Measurements from ENCODE around the gene APOL1. TPM values are rescaled to one million over a fixed set of nuclear protein-coding genes. Genes with fewer than 3 reads are reported as not detected.
"Not testable (repeated sequence)": the region's sequence is repeated elsewhere in the genome, so short reads cannot be mapped to it uniquely, and the experiment has no call there.

Gene APOL1
- total and polyA plus RNA-seq, 10 of the 15 experiments (the other 5 are each of a cell fraction or from before 2014, with no cell fraction given) = 9.0 to 42.0 (median 17.6) TPM

DNA sequence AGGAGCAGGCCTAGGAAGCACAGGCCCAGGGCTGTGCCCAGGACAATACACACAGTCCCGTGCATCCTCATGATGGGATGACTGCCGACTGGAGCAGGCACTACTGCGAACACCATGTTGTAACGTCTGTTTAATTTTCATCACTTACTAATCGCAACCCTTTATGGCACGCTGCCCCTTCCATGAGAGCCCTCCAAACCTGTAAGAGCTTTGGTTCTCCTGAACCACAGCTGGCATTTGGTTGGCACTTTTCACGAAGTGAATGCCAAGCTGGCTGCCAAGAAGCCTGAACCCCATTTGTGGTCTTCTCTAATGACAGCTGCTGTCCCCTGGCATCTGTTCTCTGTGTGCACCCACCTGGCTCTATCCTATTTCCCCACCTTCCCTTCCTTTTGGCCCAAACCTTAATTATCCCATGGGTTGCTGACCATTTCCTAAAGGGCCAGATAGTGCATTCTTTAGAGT lies 36.5 kb downstream of the APOL1 start:
- H3K9ac ChIP-seq (ENCODE audit: control insufficient read depth, insufficient read depth, low read length) = no peak overlapping the region
- H3K27ac ChIP-seq (ENCODE audit: control insufficient read depth, insufficient read depth) = no peak overlapping the region
- no peaks in the 10 kb centered on the region for H3K79me2 ChIP-seq (ENCODE audit: control insufficient read depth, insufficient read depth, low read length)
- H4K20me1 ChIP-seq (ENCODE audit: control insufficient read depth, insufficient read depth) = no peaks in the 10 kb centered on the region
- 98% methylated on average over 7 of the region's 7 CpGs for WGBS (ENCODE audit: insufficient coverage, insufficient replicate concordance, low lambda C conversion rate, missing lambda C conversion rate)
- DNase-seq (ENCODE audit: low read depth, low spot score) (no peak), ATAC-seq (no peak), FAIRE-seq (no peak)
- POLR2A ChIA-PET = interaction anchor here (0.7 kb wide), 1 partner anchor 83 kb away, joined by 5 read pairs; no protein-coding TSS in a partner anchor
- CTCF ChIA-PET = interaction anchor here (1.1 to 3.4 kb wide), 3 partner anchors 11 to 181 kb away, joined by 3 to 23 read pairs (median 7); no protein-coding TSS in a partner anchor
- no peak overlapping the region for H2AFZ ChIP-seq (ENCODE audit: control insufficient read depth, low read depth, low read length)
- no peaks in the 10 kb centered on the region for H3K4me1 ChIP-seq (ENCODE audit: control insufficient read depth, insufficient read depth, low read length)
- RAD21 ChIA-PET (ENCODE audit: unreplicated experiment) = no interaction called here
- intact Hi-C loops (cut with micrococcal nuclease; ENCODE audit: unreplicated experiment) (no loop called here), in situ Hi-C loops (cut with MboI) (no loop called here)
- no peak overlapping the region for H3K4me2 ChIP-seq (ENCODE audit: control insufficient read depth, insufficient read depth)
- TF ChIP-seq NR2C1 (IDR thresholded peaks at IDR 0.05) (no peak), SUZ12 (IDR thresholded peaks at IDR 0.05; ENCODE audit: unreplicated experiment) (no peak), POU2F2 (IDR thresholded peaks at IDR 0.05; ENCODE audit: borderline replicate concordance, low read depth, low read length) (no peak), ZSCAN29 (IDR thresholded peaks at IDR 0.05) (no peak), HDAC6 (IDR thresholded peaks at IDR 0.05; ENCODE audit: unreplicated experiment) (no peak), NBN (IDR thresholded peaks at IDR 0.05) (no peak), SMAD1 (IDR thresholded peaks at IDR 0.05; ENCODE audit: low read depth, partially characterized antibody) (no peak), SIX5 (IDR thresholded peaks at IDR 0.05; ENCODE audit: low read depth, low read length, severe bottlenecking) (no peak), MYB (IDR thresholded peaks at IDR 0.05; ENCODE audit: borderline replicate concordance, low read depth, low read length) (no peak)
- H3K4me3 ChIP-seq = no peak overlapping the region
- H3K27me3 ChIP-seq (replicated peaks in 1 of 2; ENCODE audit: control insufficient read depth in 2 of 2, insufficient read depth in 2 of 2, low read length in 1 of 2) = no peaks in the 10 kb centered on the region
- no TSS peak for BruUV-seq (replicated peaks)
- SMC1A ChIA-PET (ENCODE audit: uncharacterized antibody, unreplicated experiment) = interaction anchor here (0.8 to 1.2 kb wide), 2 partner anchors 11 to 160 kb away, joined by 3 read pairs; no protein-coding TSS in a partner anchor
- H3K36me3 ChIP-seq (ENCODE audit: control insufficient read depth in 2 of 2, insufficient read depth in 2 of 2, low read length in 1 of 2) = peaks cover 39 to 73% of the 10 kb centered on the region in 2 experiments
- no peaks in the 10 kb centered on the region for H3K9me3 ChIP-seq (replicated peaks; ENCODE audit: control insufficient read depth, insufficient read depth, low read length)

DNA sequence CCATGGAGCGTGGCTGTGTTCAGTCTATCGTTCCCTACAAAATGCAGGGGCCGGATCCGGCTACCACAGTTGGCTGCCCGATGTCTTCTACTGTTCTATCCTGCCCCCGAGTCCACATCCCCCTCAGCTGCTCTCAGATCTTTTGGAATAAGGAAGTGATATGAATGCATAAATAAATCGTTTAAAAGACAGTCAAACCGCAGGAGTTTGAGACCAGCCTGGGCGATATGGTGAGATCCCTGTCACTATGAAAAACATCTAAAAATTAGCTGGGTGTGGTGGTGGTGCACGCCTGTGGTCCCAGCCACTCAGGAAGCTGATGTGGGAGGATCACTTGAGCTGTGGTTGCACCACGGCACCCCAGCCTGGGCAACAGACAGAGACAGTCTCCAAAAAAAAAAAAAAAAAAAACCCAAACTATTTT lies 37.0 kb downstream of the APOL1 start:
- H2AFZ ChIP-seq (ENCODE audit: control insufficient read depth, low read depth, low read length); RAD21 ChIA-PET (ENCODE audit: unreplicated experiment); H3K27ac ChIP-seq (ENCODE audit: control insufficient read depth, insufficient read depth); H3K4me1 ChIP-seq (ENCODE audit: control insufficient read depth, insufficient read depth, low read length); H3K4me3 ChIP-seq; ATAC-seq; H3K9me3 ChIP-seq (replicated peaks; ENCODE audit: control insufficient read depth, insufficient read depth, low read length); POLR2A ChIA-PET; intact Hi-C loops (cut with micrococcal nuclease; ENCODE audit: unreplicated experiment); FAIRE-seq; H3K4me2 ChIP-seq (ENCODE audit: control insufficient read depth, insufficient read depth); H3K27me3 ChIP-seq (replicated peaks in 1 of 2; ENCODE audit: control insufficient read depth in 2 of 2, insufficient read depth in 2 of 2, low read length in 1 of 2); H3K79me2 ChIP-seq (ENCODE audit: control insufficient read depth, insufficient read depth, low read length); H4K20me1 ChIP-seq (ENCODE audit: control insufficient read depth, insufficient read depth); in situ Hi-C loops (cut with MboI); BruUV-seq (replicated peaks); H3K9ac ChIP-seq (ENCODE audit: control insufficient read depth, insufficient read depth, low read length); DNase-seq (ENCODE audit: low read depth, low spot score): not testable (repeated sequence)
- 80% methylated on average over 10 of the region's 11 CpGs for WGBS (ENCODE audit: insufficient coverage, insufficient replicate concordance, low lambda C conversion rate, missing lambda C conversion rate)
- SMC1A ChIA-PET (ENCODE audit: uncharacterized antibody, unreplicated experiment) = interaction anchor here (1.2 kb wide), 1 partner anchor 160 kb away, joined by 3 read pairs; no protein-coding TSS in a partner anchor
- peaks cover 41 to 73% of the 10 kb centered on the region in 2 experiments for H3K36me3 ChIP-seq (ENCODE audit: control insufficient read depth in 2 of 2, insufficient read depth in 2 of 2, low read length in 1 of 2)
- CTCF ChIA-PET = interaction anchor here (1.1 to 2.4 kb wide), 2 partner anchors 16 to 180 kb away, joined by 3 to 7 read pairs; no protein-coding TSS in a partner anchor

DNA sequence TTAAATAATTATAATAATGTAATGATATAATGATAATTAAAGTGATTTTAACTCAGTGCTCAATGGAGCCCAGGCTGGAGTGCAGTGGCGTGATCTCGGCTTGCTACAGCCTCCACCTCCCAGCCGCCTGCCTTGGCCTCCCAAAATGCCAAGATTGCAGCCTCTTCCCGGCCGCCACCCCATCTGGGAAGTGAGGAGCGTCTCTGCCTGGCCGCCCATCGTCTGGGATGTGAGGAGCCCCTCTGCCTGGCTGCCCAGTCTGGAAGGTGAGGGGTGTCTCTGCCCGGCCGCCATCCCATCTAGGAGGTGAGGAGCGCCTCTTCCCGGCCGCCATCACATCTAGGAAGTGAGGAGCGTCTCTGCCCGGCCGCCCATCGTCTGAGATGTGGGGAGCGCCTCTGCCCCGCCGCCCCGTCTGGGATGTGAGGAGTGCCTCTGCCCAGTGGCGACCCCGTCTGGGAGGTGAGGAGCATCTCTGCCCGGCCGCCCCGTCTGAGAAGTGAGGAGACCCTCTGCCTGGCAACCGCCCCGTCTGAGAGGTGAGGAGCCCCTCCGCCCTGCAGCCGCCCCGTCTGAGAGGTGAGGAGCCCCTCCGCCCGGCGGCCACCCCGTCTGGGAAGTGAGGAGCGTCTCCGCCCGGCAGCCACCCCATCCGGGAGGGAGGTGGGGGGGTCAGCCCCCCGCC lies 37.6 kb downstream of the APOL1 start:
- H2AFZ ChIP-seq (ENCODE audit: control insufficient read depth, low read depth, low read length) = not testable (repeated sequence)

More for the DNA sequence above, 37.6 kb downstream of the APOL1 start:
- DNase-seq (ENCODE audit: low read depth, low spot score); RAD21 ChIA-PET (ENCODE audit: unreplicated experiment); H3K4me2 ChIP-seq (ENCODE audit: control insufficient read depth, insufficient read depth); H3K27ac ChIP-seq (ENCODE audit: control insufficient read depth, insufficient read depth); in situ Hi-C loops (cut with MboI); H3K79me2 ChIP-seq (ENCODE audit: control insufficient read depth, insufficient read depth, low read length); BruUV-seq (replicated peaks); H3K4me3 ChIP-seq; H3K27me3 ChIP-seq (replicated peaks in 1 of 2; ENCODE audit: control insufficient read depth in 2 of 2, insufficient read depth in 2 of 2, low read length in 1 of 2); H3K9ac ChIP-seq (ENCODE audit: control insufficient read depth, insufficient read depth, low read length); POLR2A ChIA-PET; H4K20me1 ChIP-seq (ENCODE audit: control insufficient read depth, insufficient read depth); intact Hi-C loops (cut with micrococcal nuclease; ENCODE audit: unreplicated experiment); ATAC-seq; FAIRE-seq; H3K4me1 ChIP-seq (ENCODE audit: control insufficient read depth, insufficient read depth, low read length); H3K9me3 ChIP-seq (replicated peaks; ENCODE audit: control insufficient read depth, insufficient read depth, low read length): not testable (repeated sequence)
- peaks cover 41 to 72% of the 10 kb centered on the region in 2 experiments for H3K36me3 ChIP-seq (ENCODE audit: control insufficient read depth in 2 of 2, insufficient read depth in 2 of 2, low read length in 1 of 2)
- WGBS (ENCODE audit: insufficient coverage, insufficient replicate concordance, low lambda C conversion rate, missing lambda C conversion rate) = 99% methylated on average over 11 of the region's 40 CpGs
- ChIA-PET SMC1A (ENCODE audit: uncharacterized antibody, unreplicated experiment) (interaction anchor here (1.2 kb wide), 1 partner anchor 161 kb away, joined by 3 read pairs; no protein-coding TSS in a partner anchor), CTCF (interaction anchor here (1.1 to 2.4 kb wide), 2 partner anchors 16 to 180 kb away, joined by 3 to 7 read pairs; no protein-coding TSS in a partner anchor)
